H1 (cell line): ENCODE data around the gene KLRC3. TPM values are rescaled to one million over a fixed set of nuclear protein-coding genes. Genes with fewer than 3 reads are reported as not detected.

Experiments
- CTCF ChIA-PET: fragments of 300-600 bp; sonication (Branson Sonifier 250); formaldehyde crosslinking; loops from one replicate; lab custom pipeline; 2021; ENCODE audit not compliant: partially characterized antibody; lab: Charles Lee
- POLR2A ChIA-PET: fragments of 300-600 bp; sonication (Branson Sonifier 250); formaldehyde crosslinking; loops from one replicate; lab custom pipeline; 2021; ENCODE audit warnings: inconsistent platforms; ENCODE audit not compliant: partially characterized antibody; lab: Charles Lee
- DNase-seq, 2 experiments: peaks; one replicate each; pipeline versions ENCODE4 v3.0.0 to v3.0.0-alpha.2; 2010 to 2022; ENCODE audit warnings: low spot score in 2 of 2, low read depth in 1 of 2, mixed read lengths in 1 of 2
- FAIRE-seq: peaks from 2 replicates; lab custom pipeline; 2011; peaks lifted over from hg19 to GRCh38; lab: Jason Lieb, UNC
- H2AFZ ChIP-seq: 2 replicates; pipeline ENCODE4 v1.8.1; 2012; ENCODE audit warnings: low read length, inconsistent platforms
- H2AK5ac ChIP-seq: 2 replicates; pipeline ENCODE4 v1.6.1; 2013; ENCODE audit warnings: low read depth, low read length
- H2BK120ac ChIP-seq: replicated peaks from 2 replicates; pipeline ENCODE3; 2013; ENCODE audit warnings: low read depth, low read length, inconsistent platforms
- H2BK12ac ChIP-seq: 2 replicates; pipeline ENCODE4 v1.6.1; 2013; ENCODE audit warnings: low read depth, low read length
- H2BK15ac ChIP-seq: 2 replicates; pipeline ENCODE4 v1.6.1; 2013; ENCODE audit warnings: low read length
- H2BK20ac ChIP-seq: 2 replicates; pipeline ENCODE4 v1.6.1; 2013; ENCODE audit warnings: low read length
- H2BK5ac ChIP-seq: 2 replicates; pipeline ENCODE4 v1.6.1; 2013; ENCODE audit warnings: low read depth, low read length
- H3K14ac ChIP-seq: 2 replicates; pipeline ENCODE4 v1.6.1; 2013; ENCODE audit warnings: inconsistent platforms; ENCODE audit not compliant: insufficient read length
- H3K18ac ChIP-seq: 2 replicates; pipeline ENCODE4 v1.6.1; 2013; ENCODE audit warnings: low read length; ENCODE audit errors: extremely low read depth
- H3K23ac ChIP-seq: 2 replicates; pipeline ENCODE4 v1.6.1; 2013; ENCODE audit warnings: inconsistent platforms; ENCODE audit not compliant: insufficient read length
- H3K23me2 ChIP-seq: 2 replicates; pipeline ENCODE4 v1.6.1; 2013; ENCODE audit warnings: low read depth, low read length
- H3K27ac ChIP-seq: 2 replicates; pipeline ENCODE4 v1.6.1; 2011; ENCODE audit warnings: low read depth, low read length, inconsistent platforms
- H3K27me3 ChIP-seq, 4 experiments: replicated peaks in 1 of 4; 1 replicate in 1 of 4; 2 replicates in 3 of 4; pipeline versions ENCODE4 v1.6.1 to v1.8.1; 2011 to 2013; ENCODE audit warnings: low read length in 3 of 4, mild to moderate bottlenecking in 3 of 4, inconsistent platforms in 2 of 4, mixed read lengths in 2 of 4, moderate library complexity in 1 of 4; ENCODE audit not compliant: control insufficient read depth in 3 of 4, insufficient read depth in 3 of 4; ENCODE audit errors: extremely low read depth in 1 of 4
- H3K36me3 ChIP-seq, 4 experiments: 2 replicates each; pipeline versions ENCODE4 v1.6.1 to v1.8.1; 2011 to 2013; ENCODE audit warnings: mild to moderate bottlenecking in 4 of 4, low read length in 3 of 4, moderate library complexity in 2 of 4, control low read depth in 1 of 4, inconsistent platforms in 1 of 4; ENCODE audit not compliant: insufficient read depth in 4 of 4, control insufficient read depth in 2 of 4
- H3K4ac ChIP-seq: replicated peaks from 2 replicates; pipeline ENCODE3; 2013; ENCODE audit warnings: low read length, low read depth, mixed read lengths, inconsistent platforms; ENCODE audit not compliant: insufficient read length
- H3K4me1 ChIP-seq, 4 experiments: replicated peaks in 1 of 4; 1 replicate in 1 of 4; 2 replicates in 3 of 4; pipeline versions ENCODE4 v1.6.1 to v1.8.1; 2011 to 2013; ENCODE audit warnings: low read length in 3 of 4, inconsistent platforms in 2 of 4, mixed read lengths in 1 of 4; ENCODE audit not compliant: insufficient read depth in 4 of 4, control insufficient read depth in 3 of 4
- H3K4me2 ChIP-seq, 2 experiments: 2 replicates each; pipeline versions ENCODE4 v1.6.1 to v1.8.1; 2011 to 2013; ENCODE audit warnings: low read depth in 2 of 2, low read length in 2 of 2, control low read depth in 1 of 2, inconsistent platforms in 1 of 2, mild to moderate bottlenecking in 1 of 2; ENCODE audit not compliant: insufficient read depth in 1 of 2
- H3K4me3 ChIP-seq, 4 experiments: fragments of 200-600, 300-600 bp in 1 of 4; sonication (generic), shearing (Covaris generic), sonication (Bioruptor Twin) in 1 of 4; 2 replicates each; pipeline versions ENCODE4 v1.5.1 to v1.8.1; 2011 to 2016; ENCODE audit warnings: low read length in 4 of 4, low read depth in 3 of 4, control low read depth in 2 of 4, inconsistent platforms in 2 of 4, mild to moderate bottlenecking in 2 of 4, mixed read lengths in 1 of 4, moderate library complexity in 1 of 4; ENCODE audit not compliant: insufficient read depth in 2 of 4; ENCODE audit errors: extremely low read depth in 1 of 4
- H3K56ac ChIP-seq: replicated peaks from 2 replicates; pipeline ENCODE3; 2013; ENCODE audit warnings: low read depth, mild to moderate bottlenecking, mixed read lengths, low read length, inconsistent platforms; ENCODE audit not compliant: insufficient read length
- H3K79me1 ChIP-seq: 2 replicates; pipeline ENCODE4 v1.6.1; 2013; ENCODE audit warnings: low read depth, low read length, control low read depth
- H3K79me2 ChIP-seq, 2 experiments: 2 replicates each; pipeline versions ENCODE4 v1.6.1 to v1.8.1; 2012 to 2013; ENCODE audit warnings: low read length in 2 of 2, mild to moderate bottlenecking in 2 of 2, inconsistent platforms in 1 of 2; ENCODE audit not compliant: insufficient read depth in 2 of 2, control insufficient read depth in 1 of 2
- H3K9ac ChIP-seq, 4 experiments: replicated peaks in 1 of 4; 1 replicate in 1 of 4; 2 replicates in 3 of 4; pipeline versions ENCODE4 v1.6.1 to v1.8.1; 2011 to 2013; ENCODE audit warnings: low read depth in 3 of 4, low read length in 3 of 4, control low read depth in 2 of 4, mild to moderate bottlenecking in 2 of 4, moderate library complexity in 2 of 4, inconsistent platforms in 1 of 4; ENCODE audit errors: extremely low read depth in 1 of 4
- H3K9me3 ChIP-seq, 2 experiments: 2 replicates each; pipeline versions ENCODE4 v1.6.1 to v1.8.1; 2012 to 2013; ENCODE audit warnings: mild to moderate bottlenecking in 2 of 2, moderate library complexity in 2 of 2, control low read depth in 1 of 2, inconsistent platforms in 1 of 2, low read depth in 1 of 2, low read length in 1 of 2, mixed read lengths in 1 of 2; ENCODE audit not compliant: insufficient read depth in 2 of 2
- H4K20me1 ChIP-seq, 2 experiments: replicated peaks in 1 of 2; 2 replicates each; pipeline versions ENCODE3 to v1.8.1; 2011 to 2013; ENCODE audit warnings: inconsistent platforms in 2 of 2, low read length in 2 of 2, mild to moderate bottlenecking in 1 of 2; ENCODE audit not compliant: insufficient read depth in 2 of 2, control insufficient read depth in 1 of 2
- H4K5ac ChIP-seq: 2 replicates; pipeline ENCODE4 v1.6.1; 2013; ENCODE audit warnings: low read length, low read depth, mixed read lengths, inconsistent platforms; ENCODE audit not compliant: insufficient read length
- H4K8ac ChIP-seq: 2 replicates; pipeline ENCODE4 v1.8.0; 2013; ENCODE audit warnings: mild to moderate bottlenecking, moderate library complexity, low read length, inconsistent platforms; ENCODE audit not compliant: insufficient read depth; ENCODE audit errors: extremely low read depth
- H4K91ac ChIP-seq: replicated peaks from 2 replicates; pipeline ENCODE3; 2013; ENCODE audit warnings: low read length, mixed read lengths, inconsistent platforms; ENCODE audit not compliant: insufficient read length
- BCL11A ChIP-seq, 2 experiments: IDR thresholded peaks; one replicate each; pipeline ENCODE4 v1.6.1; 2011; ENCODE audit warnings: low read depth in 2 of 2, low read length in 2 of 2, mild to moderate bottlenecking in 2 of 2
- PHF8 ChIP-seq: fragments of 200-600 bp; sonication (generic); conservative IDR thresholded peaks from 2 replicates; pipeline ENCODE4 v1.7.1; 2012; ENCODE audit warnings: low read depth, mild to moderate bottlenecking, inconsistent platforms, low read length, moderate library complexity
- RBBP5 ChIP-seq: IDR thresholded peaks from 2 replicates; pipeline ENCODE4 v1.7.1; 2012; ENCODE audit warnings: low read depth, mild to moderate bottlenecking, inconsistent platforms, low read length, moderate library complexity, borderline replicate concordance
- WGBS, 2 experiments: shearing (Covaris generic) in 1 of 2; methylation state at CpG; one replicate each; pipeline versions ENCODE4 v1.1.6 to v1.1.7; 2013 to 2015; ENCODE audit warnings: low lambda C conversion rate in 2 of 2, mixed read lengths in 2 of 2, inconsistent platforms in 1 of 2, low coverage in 1 of 2, missing lambda C conversion rate in 1 of 2; ENCODE audit not compliant: insufficient replicate concordance in 2 of 2, insufficient coverage in 1 of 2, insufficient read length in 1 of 2; ENCODE audit errors: extremely low coverage in 1 of 2, missing lambda C conversion rate in 1 of 2; 5-methylcytosine and 5-hydroxymethylcytosine counted together
- polyA plus RNA-seq, 7 experiments: library from polyadenylated mRNA; depleted of rRNA in 3 of 7; stranded (reverse) in 5 of 7; unstranded in 2 of 7; fragments of >200 nt in 5 of 7; fragments of 200-250 nt in 2 of 7; gene quantifications; 1 replicate in 5 of 7; 2 replicates in 1 of 7; 4 replicates in 1 of 7; pipeline versions ENCODE4 v1.2.1 to v1.2.3, GENCODE V29; 2011 to 2013; ENCODE audit warnings: missing spikeins in 2 of 7, mixed read lengths in 2 of 7
- total RNA-seq: library from RNA; stranded (reverse); fragmentation: NEBNext Ultra II Directional; extraction: Animal tissue kit (Norgen Biotek cat#: 25700); gene quantifications from 2 replicates; pipeline ENCODE4 v1.2.1, GENCODE V29; 2021

The KLRC3 gene
- total and polyA plus RNA-seq, 2 of the 8 experiments (the other 6 are each of a cell fraction or from before 2014, with no cell fraction given), result not detected

DNA sequence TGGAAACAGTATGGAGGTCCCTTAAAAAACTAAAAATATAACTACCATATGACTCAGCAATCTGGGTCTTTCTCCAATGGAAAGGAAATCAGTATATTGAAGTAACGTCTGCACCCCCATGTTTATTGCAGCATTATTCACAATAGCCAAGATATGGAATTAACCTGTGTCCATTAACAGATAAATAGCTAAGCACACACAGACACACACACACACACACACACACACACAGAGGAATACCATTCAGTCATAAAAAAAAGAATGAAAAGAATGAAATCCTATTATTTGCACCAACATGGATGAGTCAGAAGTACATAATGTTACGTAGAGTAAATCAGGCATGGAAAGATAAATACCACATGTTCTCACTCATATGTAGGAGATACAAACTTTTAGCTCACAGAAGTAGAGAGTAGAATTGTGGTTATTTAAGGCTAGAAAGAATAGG lies 35.2 kb downstream of the KLRC3 start:
- no peak overlapping the region for H4K5ac ChIP-seq
- ChIA-PET CTCF (interaction anchor here (0.9 kb wide), 1 partner anchor 9 kb away, joined by 3 read pairs; no protein-coding TSS in a partner anchor), POLR2A (no interaction called here)
- no peak overlapping the region for H3K14ac ChIP-seq
- no peak overlapping the region for H3K9ac ChIP-seq
- no peak overlapping the region for H4K8ac ChIP-seq
- H3K4me1 ChIP-seq, result no peaks in the 10 kb centered on the region
- H3K23me2 ChIP-seq, result no peaks in the 10 kb centered on the region
- H3K18ac ChIP-seq, result no peak overlapping the region
- H3K4ac ChIP-seq, result no peak overlapping the region
- no peak overlapping the region for H2AFZ ChIP-seq
- WGBS, 2 experiments, result 91% methylated on average over 2 of the region's 2 CpGs; no CpG with 5 or more reads in 1 of the 2 experiments
- H3K27me3 ChIP-seq, result no peaks in the 10 kb centered on the region
- no peak overlapping the region for H2BK120ac ChIP-seq
- no peaks in the 10 kb centered on the region for H3K36me3 ChIP-seq
- no peak overlapping the region for H2AK5ac ChIP-seq
- no peak overlapping the region for H2BK20ac ChIP-seq
- H3K27ac ChIP-seq, result no peak overlapping the region
- H3K4me3 ChIP-seq, result no peak overlapping the region
- no peaks in the 10 kb centered on the region; a peak in 1 of 4 replicates for H3K9me3 ChIP-seq
- no peak overlapping the region for H3K56ac ChIP-seq
- no peak for TF ChIP-seq RBBP5
- TF ChIP-seq BCL11A (IDR thresholded peaks at IDR 0.05; ENCODE audit: low read depth in 2 of 2, low read length in 2 of 2), result no peak
- TF ChIP-seq PHF8, result no peak
- TF ChIP-seq, all 59 proteins: peak for 0
- DNase-seq (no peak), FAIRE-seq (no peak)
- Histone ChIP-seq H2BK15ac (no peak overlapping the region), H3K4me2 (no peak overlapping the region), H3K23ac (no peak overlapping the region), H3K79me2 (no peaks in the 10 kb centered on the region), H2BK5ac (no peak overlapping the region), H4K20me1 (no peaks in the 10 kb centered on the region), H4K91ac (no peak overlapping the region), H2BK12ac (no peak overlapping the region), H3K79me1 (no peaks in the 10 kb centered on the region)
